ENCODE results near the gene MAP3K19. TPM values are rescaled to one million over a fixed set of nuclear protein-coding genes. Genes with fewer than 3 reads are reported as not detected.

MAP3K19 gene
- total RNA-seq, 1 donor from 2014 or later = not detected

GRCh38 chr2:135030826-135031225 is 16.4 kb downstream of the MAP3K19 start:
- peak; percentile 39 for DNase-seq (ENCODE audit: low read depth)
- no peak for TF ChIP-seq EZH2 (IDR thresholded peaks at IDR 0.05; ENCODE audit: insufficient read depth, low read length)
- TF ChIP-seq CTCF (IDR thresholded peaks at IDR 0.05; ENCODE audit: insufficient read depth, low read depth, low read length) = no peak
- Histone ChIP-seq H3K4me1 (ENCODE audit: insufficient read depth, low read length) (no peaks in the 10 kb centered on the region), H3K36me3 (ENCODE audit: insufficient read depth, low read length) (no peaks in the 10 kb centered on the region), H2AFZ (ENCODE audit: low read depth, low read length) (no peak overlapping the region), H3K9me3 (ENCODE audit: insufficient read depth, low read depth, low read length) (no peaks in the 10 kb centered on the region), H3K27ac (ENCODE audit: low read depth, low read length) (no peak overlapping the region), H3K4me2 (ENCODE audit: low read length) (no peak overlapping the region), H3K27me3 (ENCODE audit: insufficient read depth, low read length) (no peaks in the 10 kb centered on the region), H3K79me2 (ENCODE audit: insufficient read depth, low read length) (no peaks in the 10 kb centered on the region), H4K20me1 (ENCODE audit: insufficient read depth, low read length) (no peaks in the 10 kb centered on the region), H3K9ac (ENCODE audit: low read length) (no peak overlapping the region), H3K4me3 (ENCODE audit: insufficient read depth, low read depth, low read length) (no peak overlapping the region)
- Mint-ChIP-seq H3K9me3 (ENCODE audit: unreplicated experiment) (no peaks in the 10 kb centered on the region), H3K4me3 (ENCODE audit: unreplicated experiment) (no peak overlapping the region), H3K36me3 (ENCODE audit: low read depth, unreplicated experiment) (no peaks in the 10 kb centered on the region), H3K4me1 (ENCODE audit: low read depth, unreplicated experiment) (no peaks in the 10 kb centered on the region), H3K27me3 (ENCODE audit: low read depth, unreplicated experiment) (no peaks in the 10 kb centered on the region), H3K27ac (ENCODE audit: unreplicated experiment) (no peak overlapping the region)
- peak; percentile 70 for FAIRE-seq

- no peaks in the 10 kb centered on the region for H3K27me3 Mint-ChIP-seq (ENCODE audit: low read depth, unreplicated experiment)
- no peaks in the 10 kb centered on the region for H3K36me3 Mint-ChIP-seq (ENCODE audit: low read depth, unreplicated experiment)
- Histone ChIP-seq H3K4me3 (ENCODE audit: insufficient read depth, low read depth, low read length) (no peak overlapping the region), H3K9me3 (ENCODE audit: insufficient read depth, low read depth, low read length) (no peaks in the 10 kb centered on the region), H3K4me2 (ENCODE audit: low read length) (no peak overlapping the region), H3K9ac (ENCODE audit: low read length) (no peak overlapping the region), H3K27me3 (ENCODE audit: insufficient read depth, low read length) (no peaks in the 10 kb centered on the region), H4K20me1 (ENCODE audit: insufficient read depth, low read length) (no peaks in the 10 kb centered on the region), H3K4me1 (ENCODE audit: insufficient read depth, low read length) (no peaks in the 10 kb centered on the region), H3K79me2 (ENCODE audit: insufficient read depth, low read length) (no peaks in the 10 kb centered on the region), H2AFZ (ENCODE audit: low read depth, low read length) (no peak overlapping the region), H3K27ac (ENCODE audit: low read depth, low read length) (no peak overlapping the region), H3K36me3 (ENCODE audit: insufficient read depth, low read length) (no peaks in the 10 kb centered on the region)
- H3K27ac Mint-ChIP-seq (ENCODE audit: unreplicated experiment) = no peak overlapping the region
- FAIRE-seq = no peak
- no peaks in the 10 kb centered on the region for H3K4me1 Mint-ChIP-seq (ENCODE audit: low read depth, unreplicated experiment)
- TF ChIP-seq CTCF (IDR thresholded peaks at IDR 0.05; ENCODE audit: insufficient read depth, low read depth, low read length) (no peak), EZH2 (IDR thresholded peaks at IDR 0.05; ENCODE audit: insufficient read depth, low read length) (no peak)
- no peak overlapping the region for H3K4me3 Mint-ChIP-seq (ENCODE audit: unreplicated experiment)
- no peaks in the 10 kb centered on the region for H3K9me3 Mint-ChIP-seq (ENCODE audit: unreplicated experiment)
- DNase-seq (ENCODE audit: low read depth) = no peak
Measured at GRCh38 chr2:135029481-135030134, 17.6 kb downstream of the MAP3K19 start.

- H3K9me3 Mint-ChIP-seq (ENCODE audit: unreplicated experiment) = peaks cover 1% of the 10 kb centered on the region
- H3K9ac ChIP-seq (ENCODE audit: low read length) = no peak overlapping the region
- no peaks in the 10 kb centered on the region for H3K79me2 ChIP-seq (ENCODE audit: insufficient read depth, low read length)
- H3K27ac ChIP-seq (ENCODE audit: low read depth, low read length) = no peak overlapping the region
- no peaks in the 10 kb centered on the region for H3K36me3 ChIP-seq (ENCODE audit: insufficient read depth, low read length)
- TF ChIP-seq EZH2 (IDR thresholded peaks at IDR 0.05; ENCODE audit: insufficient read depth, low read length) = no peak
- TF ChIP-seq CTCF (IDR thresholded peaks at IDR 0.05; ENCODE audit: insufficient read depth, low read depth, low read length) = no peak
- H3K27me3 ChIP-seq (ENCODE audit: insufficient read depth, low read length) = no peaks in the 10 kb centered on the region
- H3K36me3 Mint-ChIP-seq (ENCODE audit: low read depth, unreplicated experiment) = no peaks in the 10 kb centered on the region
- no peaks in the 10 kb centered on the region for H3K4me1 Mint-ChIP-seq (ENCODE audit: low read depth, unreplicated experiment)
- no peak overlapping the region for H2AFZ ChIP-seq (ENCODE audit: low read depth, low read length)
- H3K9me3 ChIP-seq (ENCODE audit: insufficient read depth, low read depth, low read length) = no peaks in the 10 kb centered on the region
- no peaks in the 10 kb centered on the region for H4K20me1 ChIP-seq (ENCODE audit: insufficient read depth, low read length)
- DNase-seq (ENCODE audit: low read depth) (no peak), FAIRE-seq (no peak)
- no peaks in the 10 kb centered on the region for H3K27me3 Mint-ChIP-seq (ENCODE audit: low read depth, unreplicated experiment)
- no peak overlapping the region for H3K4me3 ChIP-seq (ENCODE audit: insufficient read depth, low read depth, low read length)
- no peak overlapping the region for H3K27ac Mint-ChIP-seq (ENCODE audit: unreplicated experiment)
- no peak overlapping the region for H3K4me3 Mint-ChIP-seq (ENCODE audit: unreplicated experiment)
- no peaks in the 10 kb centered on the region for H3K4me1 ChIP-seq (ENCODE audit: insufficient read depth, low read length)
- no peak overlapping the region for H3K4me2 ChIP-seq (ENCODE audit: low read length)
Measured at GRCh38 chr2:135023886-135024485, 23.3 kb downstream of the MAP3K19 start.
